PC-9 (cell line): ENCODE data around the gene SUMF1. TPM values are rescaled to one million over a fixed set of nuclear protein-coding genes. Genes with fewer than 3 reads are reported as not detected.

ENCODE experiments used
- BruUV-seq: library from RNA; stranded (reverse); fragments of 400-500 nt; replicated peaks from 2 replicates; lab custom pipeline; 2021; lab: Mats Ljungman, UMichigan
- CTCF ChIA-PET: fragments of 300-600 bp; sonication (Branson Sonifier 250); formaldehyde crosslinking; loops from one replicate; lab custom pipeline; 2022; ENCODE audit warnings: antibody characterized with exemption; lab: Charles Lee
- POLR2A ChIA-PET: fragments of 300-600 bp; sonication (Branson Sonifier 250); formaldehyde crosslinking; loops from one replicate; lab custom pipeline; 2022; ENCODE audit warnings: antibody characterized with exemption; ENCODE audit not compliant: unreplicated experiment; lab: Charles Lee
- DNase-seq, 2 experiments: peaks; one replicate each; pipeline versions ENCODE4 v3.0.0 to v3.0.0-alpha.2; 2015 to 2022; ENCODE audit warnings: mixed read lengths in 1 of 2
- H2AFZ ChIP-seq: fragments of 200-600 bp; sonication (generic); 2 replicates; pipeline ENCODE4 v1.8.1; 2017; ENCODE audit warnings: antibody characterized with exemption
- H3F3A ChIP-seq: fragments of 200-600 bp; sonication (generic); 2 replicates; pipeline ENCODE4 v1.8.1; 2017; ENCODE audit warnings: antibody characterized with exemption, mild to moderate bottlenecking, low read depth; ENCODE audit not compliant: insufficient read depth
- H3K27ac ChIP-seq: fragments of 200-600 bp; sonication (generic); 2 replicates; pipeline ENCODE4 v1.6.1; 2016; ENCODE audit warnings: mixed run types
- H3K27me3 ChIP-seq: fragments of 200-600 bp; sonication (generic); 2 replicates; pipeline ENCODE4 v1.6.1; 2016; ENCODE audit warnings: low read depth, mixed run types; ENCODE audit not compliant: insufficient read depth
- H3K36me3 ChIP-seq: fragments of 200-600 bp; sonication (generic); 2 replicates; pipeline ENCODE4 v1.6.1; 2016; ENCODE audit warnings: low read depth, mixed run types
- H3K4me1 ChIP-seq: fragments of 200-600 bp; sonication (generic); replicated peaks from 2 replicates; pipeline ENCODE4 v1.6.1; 2016; ENCODE audit warnings: mixed run types; ENCODE audit not compliant: insufficient read depth
- H3K4me2 ChIP-seq: fragments of 200-600 bp; sonication (generic); 2 replicates; pipeline ENCODE4 v1.6.1; 2017; ENCODE audit warnings: mixed run types
- H3K4me3 ChIP-seq: fragments of 200-600 bp; sonication (generic); 2 replicates; pipeline ENCODE4 v1.6.1; 2016; ENCODE audit warnings: mixed run types
- H3K79me2 ChIP-seq: fragments of 200-600 bp; sonication (generic); 2 replicates; pipeline ENCODE4 v1.6.1; 2017; ENCODE audit warnings: low read depth, mixed run types
- H3K9me2 ChIP-seq: fragments of 200-600 bp; sonication (generic); 2 replicates; pipeline ENCODE4 v1.8.1; 2017; ENCODE audit warnings: mild to moderate bottlenecking; ENCODE audit not compliant: insufficient read depth
- H3K9me3 ChIP-seq: fragments of 200-600 bp; sonication (generic); 2 replicates; pipeline ENCODE4 v1.8.1; 2016; ENCODE audit warnings: low read depth; ENCODE audit not compliant: insufficient read depth
- H4K20me1 ChIP-seq: fragments of 200-600 bp; sonication (generic); 2 replicates; pipeline ENCODE4 v1.8.1; 2017; ENCODE audit not compliant: insufficient read depth
- CTCF ChIP-seq: fragments of 200-600 bp; sonication (generic); conservative IDR thresholded peaks from 2 replicates; pipeline ENCODE4 v1.6.1; 2017; ENCODE audit warnings: mixed run types, antibody characterized with exemption, mild to moderate bottlenecking, moderate library complexity
- EZH2 ChIP-seq: fragments of 200-600 bp; sonication (generic); IDR thresholded peaks from 2 replicates; pipeline ENCODE4 v1.8.0; 2017; ENCODE audit warnings: antibody characterized with exemption, low read depth
- intact Hi-C: fragments of 100-400 bp; cut with micrococcal nuclease; formaldehyde crosslinking; loops from one replicate; pipeline ENCODE4 v1.10.0; 2022; ENCODE audit not compliant: unreplicated experiment
- total RNA-seq: library from RNA; stranded (reverse); gene quantifications from 2 replicates; pipeline ENCODE4 v1.2.3, GENCODE V29; 2021

SUMF1 gene
- total RNA-seq, 1 experiment from 2014 or later, result 41.6 TPM

DNA sequence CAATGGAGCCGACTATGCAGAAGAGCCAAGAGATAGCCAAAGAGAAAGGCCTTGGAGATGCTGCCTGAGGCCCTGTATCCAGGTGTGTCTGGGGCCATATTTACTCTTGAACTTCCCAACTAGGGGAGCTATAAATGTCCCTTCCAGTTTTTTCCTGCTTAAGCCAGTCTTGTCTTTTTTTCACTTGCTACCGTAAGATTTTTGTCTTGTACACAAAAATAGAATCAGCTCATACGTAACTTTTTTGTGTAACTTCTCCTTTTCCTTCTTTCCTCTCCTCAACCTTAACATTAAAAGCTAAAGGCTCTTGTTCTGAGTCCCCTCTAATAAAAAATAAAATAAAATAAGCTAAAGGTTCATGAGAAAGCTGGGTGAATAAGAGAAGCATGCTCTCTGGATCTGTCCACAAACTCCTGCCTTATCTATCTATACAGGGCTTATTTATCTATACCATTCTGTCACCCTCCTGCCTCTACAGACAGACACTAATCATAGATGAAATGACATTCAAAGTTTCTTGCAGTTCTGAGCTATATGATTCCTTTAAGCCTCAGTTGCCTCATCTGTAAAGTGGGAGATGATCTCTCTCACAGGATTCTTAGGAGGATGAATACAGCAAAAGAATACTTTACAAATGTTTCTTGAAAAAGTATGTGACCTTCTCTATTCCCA is 4.6 kb downstream of the SUMF1 start:
- Histone ChIP-seq H3K27me3 (no peaks in the 10 kb centered on the region), H3K4me2 (no peak overlapping the region), H3K36me3 (no peaks in the 10 kb centered on the region), H3K9me2 (no peaks in the 10 kb centered on the region), H3K4me3 (no peak overlapping the region), H4K20me1 (no peaks in the 10 kb centered on the region), H2AFZ (no peak overlapping the region), H3F3A (no peaks in the 10 kb centered on the region), H3K79me2 (peaks cover 8% of the 10 kb centered on the region), H3K27ac (no peak overlapping the region), H3K4me1 (0 out of 2 replicates have a peak, but pooled peaks cover 4% of the 10 kb centered on the region), H3K9me3 (no peaks in the 10 kb centered on the region)
- POLR2A ChIA-PET, result no interaction called here
- intact Hi-C loops, result no loop called here
- DNase-seq, result no peak
- CTCF ChIA-PET, result no interaction called here
- TF ChIP-seq EZH2 (no peak), CTCF (no peak)
- BruUV-seq, result no TSS peak

DNA sequence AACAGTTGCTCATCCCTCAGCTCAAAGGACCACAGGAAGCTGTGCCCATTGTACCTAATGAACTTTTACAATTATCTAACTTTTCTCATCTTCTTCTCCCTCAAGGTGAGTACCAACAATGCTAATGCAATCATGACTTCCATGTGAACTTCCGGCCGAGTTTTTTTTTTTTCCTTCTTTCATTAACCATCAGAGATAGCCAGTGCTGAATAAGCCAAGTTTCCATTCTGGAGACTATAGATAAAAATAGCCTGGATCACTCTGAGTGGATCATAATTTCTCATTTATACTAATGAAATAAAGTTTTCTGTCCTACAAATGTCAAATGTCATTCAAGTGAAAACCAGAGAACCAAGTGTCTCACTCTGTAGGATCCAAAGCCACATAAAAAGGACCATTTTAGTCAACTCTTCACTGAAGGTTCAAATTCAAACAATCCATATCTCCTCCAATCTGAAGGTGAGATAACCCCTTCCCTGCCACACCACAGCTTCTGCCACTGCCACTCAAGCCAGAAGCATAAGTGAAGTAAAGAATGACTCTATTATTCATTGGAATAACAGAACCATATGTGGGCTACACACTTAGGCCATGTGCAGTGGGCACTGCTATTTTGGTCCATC is 5.5 kb downstream of the SUMF1 start:
- Histone ChIP-seq H3K9me3 (no peaks in the 10 kb centered on the region), H2AFZ (no peak overlapping the region), H3K4me3 (no peak overlapping the region), H3K9me2 (no peaks in the 10 kb centered on the region), H3F3A (no peaks in the 10 kb centered on the region), H3K79me2 (peaks cover 8% of the 10 kb centered on the region), H3K27me3 (no peaks in the 10 kb centered on the region), H3K4me1 (0 out of 2 replicates have a peak, but pooled peaks cover 4% of the 10 kb centered on the region), H4K20me1 (no peaks in the 10 kb centered on the region), H3K27ac (no peak overlapping the region), H3K36me3 (no peaks in the 10 kb centered on the region), H3K4me2 (no peak overlapping the region)
- TF ChIP-seq CTCF, result no peak
- TF ChIP-seq EZH2, result no peak
- intact Hi-C loops, result no loop called here
- no peak for DNase-seq
- ChIA-PET CTCF (no interaction called here), POLR2A (no interaction called here)
- BruUV-seq, result no TSS peak

GRCh38 chr3:4460334-4460733 is 6.7 kb downstream of the SUMF1 start:
- Histone ChIP-seq H3K79me2 (no peaks in the 10 kb centered on the region), H3K36me3 (no peaks in the 10 kb centered on the region), H3K27ac (no peak overlapping the region), H3K4me2 (no peak overlapping the region), H3K27me3 (no peaks in the 10 kb centered on the region), H3F3A (no peaks in the 10 kb centered on the region), H3K4me1 (no peaks in the 10 kb centered on the region), H4K20me1 (no peaks in the 10 kb centered on the region), H3K9me2 (no peaks in the 10 kb centered on the region), H3K9me3 (no peaks in the 10 kb centered on the region), H3K4me3 (no peak overlapping the region), H2AFZ (no peak overlapping the region)
- no peak for DNase-seq
- TF ChIP-seq CTCF (no peak), EZH2 (no peak)
- intact Hi-C loops, result no loop called here
- no TSS peak for BruUV-seq
- ChIA-PET CTCF (no interaction called here), POLR2A (interaction anchor here (0.5 kb wide), 1 partner anchor 10 kb away, joined by 5 read pairs; no protein-coding TSS in a partner anchor)
